NCI-H1417 (cell line): ENCODE measurements around the gene PI4K2B.
A peak's percentile ranks its signal among the peaks of the same experiment; 100 is the strongest.
"Not testable (repeated sequence)": the region's sequence is repeated elsewhere in the genome, so short reads cannot be mapped to it uniquely, and the experiment has no call there.

Source experiments
- DNase-seq, 3 experiments: peaks; one replicate each; lab custom pipeline; 2025; lab: John Stamatoyannopoulos, UW

PI4K2B gene

DNA sequence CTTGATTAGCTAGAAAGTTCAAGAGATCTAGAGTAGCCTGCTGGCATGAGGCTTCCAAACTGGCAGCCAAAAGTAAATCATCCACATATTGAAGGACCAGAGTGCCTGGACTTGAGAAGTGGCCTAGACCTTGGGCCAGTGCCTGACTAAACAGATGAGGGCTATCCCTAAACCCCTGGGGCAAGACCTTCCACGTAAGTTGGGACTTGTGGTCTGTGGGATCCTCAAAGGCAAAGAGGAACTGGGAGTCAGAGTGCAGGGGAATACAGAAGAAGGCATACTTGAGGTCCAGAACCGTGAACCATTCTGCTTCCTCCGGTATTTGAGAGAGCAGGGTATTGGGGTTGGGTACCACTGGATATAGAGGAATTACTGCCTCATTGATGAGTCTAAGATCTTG lies 8.4 kb downstream of the PI4K2B start:
- DNase-seq: not testable (repeated sequence)

DNA sequence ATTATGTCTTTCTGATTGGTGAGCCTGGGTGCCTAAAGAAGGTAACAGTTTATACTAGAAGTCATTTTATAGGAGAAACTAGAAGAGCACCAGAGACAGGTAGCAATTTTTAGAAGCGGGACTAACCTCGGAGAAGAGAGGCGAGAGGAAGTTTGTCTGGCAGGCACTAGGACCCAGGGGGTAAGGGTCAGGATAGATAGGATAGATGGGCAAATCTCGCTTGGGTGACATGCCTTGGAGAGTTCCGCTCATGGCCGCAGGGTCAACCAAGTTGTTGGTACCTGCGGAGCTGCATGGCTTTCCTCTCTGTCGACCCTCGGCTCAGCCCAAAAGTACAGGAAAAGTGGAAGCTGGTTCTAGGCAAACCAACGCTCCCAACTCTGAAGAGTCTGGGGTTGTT lies 11.3 kb downstream of the PI4K2B start:
- DNase-seq: no peak

DNA sequence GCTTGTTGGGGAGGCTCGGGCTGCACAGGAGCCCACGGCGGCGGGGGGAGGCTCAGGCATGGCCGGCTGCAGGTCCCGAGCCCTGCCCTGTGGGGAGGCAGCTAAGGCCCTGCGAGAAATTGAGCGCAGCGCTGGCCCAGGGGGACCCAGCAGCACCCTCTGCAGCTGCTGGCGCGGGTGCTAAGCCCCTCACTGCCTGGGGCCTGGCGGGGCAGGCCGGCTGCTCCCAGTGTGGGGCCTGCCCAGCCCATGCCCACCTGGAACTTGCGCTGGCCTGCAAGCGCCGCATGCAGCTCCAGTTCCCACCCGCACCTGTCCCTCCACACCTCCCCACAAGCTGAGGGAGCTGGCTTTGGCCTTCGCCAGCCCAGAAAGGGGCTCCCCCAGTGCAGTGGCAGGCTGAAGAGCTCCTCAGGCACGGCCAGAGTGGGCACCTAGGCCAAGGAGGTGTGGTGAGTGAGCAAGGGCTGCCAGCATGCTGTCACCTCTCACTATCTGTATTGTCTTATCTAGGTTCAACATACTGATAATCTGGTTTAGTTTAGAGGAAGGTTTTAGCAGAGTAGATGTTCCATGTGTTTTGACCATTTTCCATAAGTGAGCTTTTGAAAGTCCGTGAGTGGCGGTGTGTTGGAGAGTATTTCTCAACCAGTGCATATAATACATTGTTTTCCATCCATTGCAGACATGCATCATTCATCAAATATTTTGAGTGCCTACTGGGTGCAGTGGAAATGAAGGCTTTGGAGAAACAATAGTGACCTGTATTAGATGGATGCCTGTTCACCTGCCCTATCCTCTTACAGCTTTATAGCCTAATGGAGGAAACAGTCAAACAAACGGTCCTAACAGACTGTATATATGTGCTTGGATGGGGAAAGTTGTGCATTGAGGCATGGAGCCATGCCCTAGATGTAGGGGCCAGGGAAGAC lies 13.1 kb downstream of the PI4K2B start:
- no peak for DNase-seq

DNA sequence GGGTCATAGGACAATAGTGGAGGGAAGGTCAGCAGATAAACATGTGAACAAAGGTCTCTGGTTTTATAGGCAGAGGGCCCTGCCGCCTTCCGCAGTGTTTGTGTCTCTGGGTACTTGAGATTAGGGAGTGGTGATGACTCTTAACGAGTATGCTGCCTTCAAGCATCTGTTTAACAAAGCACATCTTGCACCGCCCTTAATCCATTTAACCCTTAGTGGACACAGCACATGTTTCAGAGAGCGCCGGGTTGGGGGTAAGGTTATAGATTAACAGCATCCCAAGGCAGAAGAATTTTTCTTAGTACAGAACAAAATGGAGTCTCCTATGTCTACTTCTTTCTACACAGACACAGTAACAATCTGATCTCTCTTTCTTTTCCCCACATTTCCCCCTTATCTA lies 15.0 kb downstream of the PI4K2B start:
- not testable (repeated sequence) for DNase-seq

DNA sequence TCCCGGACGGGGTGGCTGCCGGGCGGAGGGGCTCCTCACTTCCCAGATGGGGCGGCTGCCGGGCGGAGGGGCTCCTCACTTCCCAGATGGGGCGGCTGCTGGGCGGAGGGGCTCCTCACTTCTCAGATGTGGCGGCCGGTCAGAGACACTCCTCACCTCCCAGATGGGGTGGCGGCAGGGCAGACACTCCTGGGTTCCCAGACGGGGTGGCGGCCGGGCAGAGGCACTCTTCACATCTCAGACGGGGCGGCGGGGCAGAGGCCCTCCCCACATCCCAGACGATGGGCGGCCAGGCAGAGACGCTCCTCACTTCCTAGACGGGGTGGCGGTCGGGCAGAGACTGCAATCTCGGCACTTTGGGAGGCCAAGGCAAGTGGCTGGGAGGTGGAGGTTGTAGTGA lies 15.7 kb downstream of the PI4K2B start:
- DNase-seq: not testable (repeated sequence)

DNA sequence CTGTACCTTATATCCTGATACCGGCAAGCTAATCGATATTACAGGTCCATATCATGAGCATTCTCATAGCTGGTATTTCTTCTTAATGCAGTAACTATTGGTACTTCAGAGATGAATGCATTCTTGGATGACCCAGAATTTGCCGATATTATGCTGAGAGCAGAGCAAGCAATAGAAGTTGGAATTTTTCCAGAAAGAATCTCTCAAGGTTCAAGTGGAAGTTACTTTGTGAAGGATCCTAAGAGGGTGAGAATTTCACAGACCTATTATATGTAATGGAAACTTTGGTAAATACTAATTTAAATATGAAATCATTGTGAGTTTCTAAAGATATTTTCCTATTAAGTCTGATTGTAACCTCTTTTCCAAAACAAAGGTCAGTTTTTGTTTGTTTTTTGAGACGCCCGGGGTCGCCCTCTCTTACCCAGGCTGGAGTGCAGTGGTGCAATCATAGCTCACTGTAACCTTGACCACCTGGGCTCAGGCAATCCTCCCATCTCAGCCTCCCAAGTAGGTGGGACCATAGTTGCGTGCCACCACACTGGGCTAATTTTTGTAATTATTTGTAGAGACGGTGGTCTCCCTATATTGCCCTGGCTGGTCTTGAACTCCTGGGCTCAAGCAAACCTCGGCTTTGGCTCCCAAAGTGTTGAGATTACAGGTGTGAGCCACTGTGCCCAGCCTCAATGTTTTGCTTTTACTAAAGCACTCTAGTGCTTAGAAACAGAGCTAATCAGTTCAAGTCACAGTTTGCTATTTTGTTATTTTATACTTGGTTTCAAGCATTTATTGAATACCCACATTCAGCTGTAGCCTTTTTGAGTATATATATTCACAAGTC lies 18.6 kb downstream of the PI4K2B start:
- DNase-seq: peak in 1 of 3 experiments; percentile 71

DNA sequence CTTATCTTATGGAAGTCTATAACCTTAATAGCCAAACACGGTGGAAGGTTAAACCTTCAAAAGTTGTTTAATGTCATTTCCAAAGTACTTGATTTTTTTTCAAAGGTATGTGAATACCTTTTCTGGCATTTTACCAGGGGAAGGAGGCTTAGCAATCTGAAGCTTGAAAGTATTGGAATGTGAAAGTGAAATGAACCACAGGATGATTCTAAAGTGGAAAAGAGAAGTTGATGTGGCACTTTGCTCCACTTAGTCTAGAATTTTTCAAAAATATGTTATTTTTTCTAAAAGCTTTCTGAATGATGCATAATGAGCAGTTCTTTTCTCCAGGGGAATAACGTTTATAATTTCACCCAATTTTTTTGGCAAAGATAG lies 19.2 kb downstream of the PI4K2B start:
- DNase-seq: no peak

DNA sequence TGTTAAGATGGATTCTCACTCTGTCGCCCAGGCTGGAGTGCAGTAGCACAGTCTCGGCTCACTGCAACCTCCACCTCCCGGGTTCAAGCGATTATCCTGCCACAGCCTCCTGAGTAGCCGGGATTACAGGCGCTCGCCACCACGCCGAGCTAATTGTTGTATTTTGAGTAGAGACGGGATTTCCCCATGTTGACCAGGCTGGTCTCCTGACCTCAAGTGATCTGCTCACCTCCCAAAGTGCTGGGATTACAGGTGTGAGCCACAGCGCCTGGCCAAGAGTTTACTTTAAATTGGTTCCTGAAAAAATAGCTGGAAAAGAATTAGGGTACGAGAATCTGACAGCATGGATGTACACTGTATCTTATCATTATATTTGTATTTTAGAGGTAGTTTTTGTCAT lies 20.0 kb downstream of the PI4K2B start:
- not testable (repeated sequence) for DNase-seq

DNA sequence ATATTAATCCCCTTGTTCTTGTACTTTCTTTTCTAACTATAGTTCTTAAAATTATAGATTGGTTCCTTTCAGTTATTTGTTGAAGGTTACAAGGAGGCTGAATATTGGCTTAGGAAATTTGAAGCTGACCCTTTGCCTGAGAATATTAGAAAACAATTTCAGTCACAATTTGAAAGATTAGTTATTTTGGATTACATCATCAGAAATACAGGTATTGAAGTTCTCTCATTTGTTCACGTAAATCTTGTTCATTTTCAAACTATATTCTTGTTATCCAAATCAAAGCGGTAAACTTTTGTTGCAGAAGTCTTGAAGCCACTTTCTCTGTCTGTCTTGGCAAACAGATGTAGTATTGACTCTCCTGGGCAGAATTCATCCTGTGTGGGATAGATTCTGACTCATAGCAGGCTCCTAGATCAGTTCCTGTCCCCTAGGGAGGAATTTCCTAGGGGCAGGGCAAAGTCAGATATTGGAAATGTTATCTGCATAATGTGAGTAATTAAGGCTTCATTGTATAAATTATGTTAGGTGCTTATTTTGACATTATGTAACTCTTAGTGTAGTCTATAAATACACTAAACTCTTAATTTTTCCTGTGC lies 25.2 kb downstream of the PI4K2B start:
- DNase-seq: no peak

DNA sequence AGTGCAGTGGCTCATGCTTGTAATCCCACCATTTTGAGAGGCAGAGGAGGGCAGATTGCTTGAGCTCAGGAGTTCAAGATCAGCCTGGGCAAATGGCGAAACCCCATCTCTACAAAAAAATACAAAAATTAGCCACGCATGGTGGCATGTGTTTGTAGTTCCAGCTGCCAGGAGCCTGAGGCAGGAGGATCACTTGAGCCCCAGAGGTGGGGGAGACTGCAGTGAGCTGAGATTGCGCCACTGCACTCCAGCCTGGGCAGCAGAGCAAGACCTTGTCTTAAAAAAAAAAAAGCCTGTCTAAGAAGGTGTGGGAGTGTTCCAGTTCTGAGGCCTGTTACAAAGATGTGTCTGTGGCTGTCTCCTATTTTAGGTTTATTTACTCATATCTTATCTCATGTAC lies 38.0 kb downstream of the PI4K2B start:
- DNase-seq: no peak

DNA sequence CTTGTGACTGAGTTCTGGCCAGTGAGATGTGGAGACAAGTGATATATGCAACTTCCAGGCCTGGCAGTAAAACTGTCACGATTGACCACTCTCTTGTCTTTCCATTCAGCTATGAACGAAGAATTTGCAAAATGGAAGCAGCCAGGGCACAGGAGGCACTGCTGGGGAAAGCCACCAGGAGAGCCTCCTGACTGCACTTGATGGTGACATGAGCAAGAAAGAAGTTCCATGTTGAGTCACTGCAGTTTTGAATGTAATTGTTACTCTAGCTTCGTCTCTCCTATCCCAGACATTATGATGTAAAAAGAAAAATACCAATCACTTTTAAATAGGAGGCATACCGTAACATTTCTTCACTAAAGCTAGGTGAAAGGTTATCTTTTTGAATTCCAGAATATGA lies 46.4 kb downstream of the PI4K2B start:
- DNase-seq: no peak

DNA sequence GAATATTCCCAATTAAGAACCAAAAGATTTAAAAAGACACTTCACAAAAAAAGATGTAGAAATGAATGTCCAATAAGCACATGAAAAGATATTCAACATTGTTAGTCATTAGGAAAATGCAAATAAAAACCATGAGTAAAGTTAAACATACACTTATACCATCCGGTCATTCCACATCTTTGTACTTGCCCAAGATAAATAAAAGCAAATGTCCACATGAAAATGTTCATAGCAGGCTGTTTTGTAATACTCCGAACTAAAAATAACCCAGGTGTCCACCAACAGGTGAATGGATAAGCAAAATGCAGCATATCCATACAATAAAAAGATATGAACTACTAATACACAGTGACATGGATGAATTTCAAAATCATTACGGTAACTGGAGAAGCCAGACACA lies 50.1 kb downstream of the PI4K2B start:
- peak in 1 of 3 experiments; percentile 9 for DNase-seq

DNA sequence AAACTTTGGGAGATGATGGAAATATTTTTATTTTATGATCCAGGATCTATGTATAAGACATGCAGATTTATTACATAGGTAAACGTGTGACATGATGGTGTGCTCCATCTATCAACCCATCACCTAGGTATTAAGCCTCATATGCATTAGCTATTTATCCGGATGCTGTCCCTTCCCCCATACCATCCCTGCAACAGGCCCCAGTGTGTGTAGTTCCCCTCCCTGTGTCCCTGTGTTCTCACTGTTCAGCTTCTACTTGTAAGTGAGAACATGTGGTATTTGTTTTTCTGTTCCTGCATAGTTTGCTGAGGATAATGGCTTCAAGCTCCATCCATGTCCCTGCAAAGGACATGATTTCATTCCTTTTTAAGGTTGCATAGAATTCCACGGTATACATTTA lies 50.6 kb downstream of the PI4K2B start:
- DNase-seq: no peak

DNA sequence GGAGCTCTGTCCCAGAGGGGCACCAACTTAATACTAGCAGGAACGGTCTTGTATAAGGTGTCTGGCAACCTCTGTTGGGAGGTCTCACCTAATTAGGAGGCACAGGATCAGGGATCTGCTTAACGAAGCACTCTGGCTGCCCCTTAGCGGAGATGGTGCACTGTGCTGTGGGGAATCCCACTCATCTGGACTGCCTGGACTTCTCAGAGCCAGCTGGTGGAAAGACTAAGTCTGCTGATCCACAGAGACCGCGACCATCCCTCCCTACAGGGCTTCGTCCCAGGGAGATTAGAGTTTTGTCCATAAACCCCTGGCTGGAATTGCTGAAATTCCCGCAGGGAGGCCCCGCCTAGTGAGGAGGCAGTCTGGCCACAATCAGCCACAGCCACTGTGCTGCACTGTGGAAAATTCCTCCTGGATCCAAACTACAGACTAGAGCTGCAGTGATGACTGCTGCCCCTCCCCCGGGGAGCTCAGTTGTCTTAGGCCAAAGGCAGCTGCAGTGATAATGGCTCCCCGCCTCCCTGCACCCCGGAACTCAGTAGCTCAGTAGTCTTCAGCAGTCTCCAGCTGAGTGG lies 56.7 kb downstream of the PI4K2B start:
- DNase-seq: no peak

DNA sequence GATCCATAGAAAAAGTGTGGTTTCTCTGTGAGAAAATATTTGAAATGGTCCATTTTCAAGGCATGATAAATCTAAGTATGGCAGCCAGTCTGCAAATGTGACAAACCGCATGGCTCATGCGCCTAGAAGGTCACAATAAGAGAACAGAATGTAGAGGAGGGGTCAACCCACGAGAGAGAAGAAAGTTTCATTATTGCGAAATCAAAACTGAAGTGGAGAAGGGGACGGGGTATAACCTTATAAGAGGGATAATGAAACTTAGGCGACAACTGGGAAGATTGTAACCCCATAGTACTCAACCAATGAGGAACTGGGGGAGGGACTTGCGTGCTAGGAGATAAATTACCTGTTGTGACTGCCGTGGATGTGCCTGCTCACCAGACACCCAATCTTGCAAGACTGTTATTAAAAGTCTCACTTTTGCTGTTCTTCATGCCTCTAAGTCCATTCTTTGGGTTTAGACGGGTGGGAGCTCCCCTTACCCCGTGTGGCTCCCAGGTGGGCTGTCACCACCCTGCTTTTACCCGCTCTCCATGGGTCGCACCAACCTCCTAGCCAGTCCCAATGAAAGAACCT lies 57.4 kb downstream of the PI4K2B start:
- DNase-seq: no peak

DNA sequence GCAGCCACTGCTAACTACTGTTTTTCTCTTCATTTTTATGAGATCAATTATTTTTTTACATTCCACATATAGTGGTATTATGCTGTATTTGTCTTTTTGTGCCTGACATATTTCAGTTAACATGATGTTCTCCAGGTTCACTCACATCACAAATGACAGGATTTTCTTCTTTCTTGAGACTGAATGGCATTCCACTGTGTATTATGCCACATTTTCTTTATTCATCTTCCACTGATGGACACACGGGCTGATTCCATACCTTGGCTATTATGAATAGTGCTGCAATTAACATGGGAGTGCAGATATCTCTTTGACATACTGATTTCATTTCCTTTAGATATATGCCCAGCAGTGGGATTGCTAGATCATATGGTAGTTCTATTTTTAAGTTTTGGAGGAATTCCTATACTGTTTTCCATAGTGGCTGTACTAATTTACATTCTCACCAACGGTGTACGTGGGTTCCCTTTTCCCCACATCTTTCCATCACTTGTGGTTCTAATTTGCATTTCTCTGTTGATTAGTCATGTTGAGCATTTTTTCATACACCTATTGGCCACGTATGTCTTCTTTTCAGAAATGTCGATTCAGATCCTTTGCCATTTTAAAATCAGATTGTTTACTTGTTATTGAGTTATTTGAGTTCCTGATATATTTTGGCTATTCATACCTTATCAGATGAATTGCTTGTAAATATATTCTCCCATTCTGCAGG lies 63.9 kb downstream of the PI4K2B start:
- DNase-seq: no peak

DNA sequence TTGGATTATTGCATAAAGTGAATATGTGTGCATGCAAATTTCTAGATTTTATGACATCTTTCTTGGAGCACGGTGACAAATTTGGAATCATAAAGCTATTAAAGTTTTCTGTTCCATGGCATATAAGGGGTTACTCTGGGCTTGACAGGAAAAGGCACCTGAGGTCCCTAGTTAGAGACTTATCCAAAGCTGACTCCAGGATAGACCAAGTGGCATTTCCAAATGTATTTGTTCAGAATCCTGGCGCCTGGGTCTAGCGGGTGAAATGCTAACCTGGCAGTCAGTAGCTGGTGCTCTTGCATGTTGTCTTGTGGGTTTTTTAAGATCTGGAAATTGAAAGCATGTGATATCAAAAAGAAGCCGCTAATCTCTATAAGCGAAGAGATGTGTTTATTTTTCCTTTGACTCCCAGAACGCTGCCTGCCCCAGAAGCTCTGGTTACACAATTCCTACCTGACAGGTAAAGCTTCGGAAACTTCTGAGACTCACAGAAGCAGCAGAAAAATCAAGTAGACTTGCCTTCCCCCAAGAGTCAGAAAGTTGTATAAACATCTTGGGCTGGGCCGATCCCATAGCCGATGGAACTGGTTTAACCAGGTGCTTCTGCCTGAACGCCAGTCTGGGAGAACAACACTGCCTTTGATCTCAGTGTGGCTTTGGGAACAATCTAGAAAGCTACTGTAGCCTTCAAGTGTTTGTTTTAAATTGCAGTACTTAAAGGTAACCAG lies 65.8 kb downstream of the PI4K2B start:
- DNase-seq: peak in 2 of 3 experiments; percentile 37 to 61

DNA sequence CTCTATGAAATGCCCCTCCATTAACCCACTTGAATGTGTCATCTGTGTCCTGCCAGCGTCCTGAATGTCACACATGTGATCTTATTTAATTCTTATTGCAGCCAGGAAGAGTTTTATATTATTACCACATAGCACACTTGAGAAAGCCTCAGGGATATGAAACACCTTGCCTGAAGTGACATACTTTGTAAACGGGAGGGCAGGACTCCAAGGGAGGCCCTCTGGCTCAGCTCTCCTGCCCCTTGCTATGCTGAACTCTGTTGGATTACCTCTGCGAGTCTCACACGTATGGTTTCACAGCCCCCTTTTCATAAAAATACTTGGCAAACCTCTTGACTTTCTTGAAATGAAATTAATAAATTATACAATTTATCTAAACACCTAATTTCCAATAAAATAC lies 67.6 kb downstream of the PI4K2B start:
- no peak for DNase-seq

DNA sequence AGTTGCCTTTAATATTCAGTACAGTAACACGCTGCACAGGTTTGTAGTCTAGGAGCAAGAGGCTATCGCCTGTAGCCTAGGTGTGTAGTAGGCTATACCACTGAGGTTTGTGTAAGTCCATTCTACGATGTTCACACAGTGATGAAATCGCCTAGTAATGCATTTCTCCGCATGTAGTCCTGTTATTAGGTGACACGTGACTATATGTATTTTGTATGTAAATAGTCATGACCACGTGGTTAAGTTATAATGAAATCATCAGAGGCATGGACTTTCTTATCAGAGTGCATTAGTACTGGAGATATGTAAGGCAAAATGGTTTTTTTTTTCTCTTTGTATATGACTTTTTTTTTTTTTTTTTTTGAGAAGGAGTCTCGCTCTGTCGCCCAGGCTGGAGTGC lies 68.8 kb downstream of the PI4K2B start:
- DNase-seq: no peak

DNA sequence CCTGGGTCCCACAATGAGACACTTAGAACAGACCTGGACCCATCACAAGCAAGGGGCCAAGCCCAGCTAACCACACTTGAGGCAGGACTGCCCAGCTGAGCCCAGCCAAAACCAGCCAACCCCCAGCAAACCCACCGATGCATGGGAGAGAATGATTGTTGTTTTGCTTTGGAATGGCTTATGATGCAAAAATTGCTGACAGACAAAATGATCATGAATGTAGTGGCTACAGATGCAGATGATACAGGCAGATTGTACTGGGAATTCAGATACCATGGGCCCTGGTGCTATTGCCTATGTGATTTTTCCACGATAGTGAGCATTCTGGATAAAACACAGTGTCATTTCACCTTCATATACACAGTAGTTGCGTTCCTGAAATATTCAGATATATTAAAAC lies 69.7 kb downstream of the PI4K2B start:
- no peak for DNase-seq
